22Rv1 (cell line): ENCODE data around the gene SMARCAL1.

Experiments
- ZFX ChIP-seq: fragments of 450-650 bp; IDR thresholded peaks from 2 replicates; pipeline ENCODE4 v1.6.1; 2017; ENCODE audit warnings: antibody characterized with exemption, borderline replicate concordance
- TF ChIP-seq, protein P1 (sequence below): fragments of 450-650 bp; IDR thresholded peaks from 2 replicates; pipeline ENCODE4 v1.5.1; 2017; ENCODE audit warnings: mild to moderate bottlenecking

DNA sequence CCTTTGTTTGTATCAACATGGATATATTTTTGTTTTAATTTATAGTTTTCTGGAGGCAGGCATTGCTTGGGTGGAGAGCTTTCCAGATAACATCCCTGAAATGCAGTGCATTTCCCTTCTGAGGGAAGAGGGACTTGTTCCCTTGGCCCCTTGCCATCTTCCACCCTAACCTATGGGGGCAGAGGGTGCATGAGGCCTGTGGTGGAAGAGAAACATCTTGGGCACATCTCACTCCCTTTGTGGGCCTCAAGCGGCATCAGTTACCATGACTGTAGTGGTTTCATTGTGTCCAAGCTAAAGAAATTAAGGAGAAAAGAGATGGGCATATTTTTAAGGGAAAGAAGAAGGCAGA lies 81.0 kb downstream of the SMARCAL1 start:
- TF ChIP-seq, protein P1, sequence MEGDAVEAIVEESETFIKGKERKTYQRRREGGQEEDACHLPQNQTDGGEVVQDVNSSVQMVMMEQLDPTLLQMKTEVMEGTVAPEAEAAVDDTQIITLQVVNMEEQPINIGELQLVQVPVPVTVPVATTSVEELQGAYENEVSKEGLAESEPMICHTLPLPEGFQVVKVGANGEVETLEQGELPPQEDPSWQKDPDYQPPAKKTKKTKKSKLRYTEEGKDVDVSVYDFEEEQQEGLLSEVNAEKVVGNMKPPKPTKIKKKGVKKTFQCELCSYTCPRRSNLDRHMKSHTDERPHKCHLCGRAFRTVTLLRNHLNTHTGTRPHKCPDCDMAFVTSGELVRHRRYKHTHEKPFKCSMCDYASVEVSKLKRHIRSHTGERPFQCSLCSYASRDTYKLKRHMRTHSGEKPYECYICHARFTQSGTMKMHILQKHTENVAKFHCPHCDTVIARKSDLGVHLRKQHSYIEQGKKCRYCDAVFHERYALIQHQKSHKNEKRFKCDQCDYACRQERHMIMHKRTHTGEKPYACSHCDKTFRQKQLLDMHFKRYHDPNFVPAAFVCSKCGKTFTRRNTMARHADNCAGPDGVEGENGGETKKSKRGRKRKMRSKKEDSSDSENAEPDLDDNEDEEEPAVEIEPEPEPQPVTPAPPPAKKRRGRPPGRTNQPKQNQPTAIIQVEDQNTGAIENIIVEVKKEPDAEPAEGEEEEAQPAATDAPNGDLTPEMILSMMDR: no peak
- no peak for TF ChIP-seq ZFX
